ENCODE results near the gene PDE7B. TPM values are rescaled to one million over a fixed set of nuclear protein-coding genes. Genes with fewer than 3 reads are reported as not detected.

The PDE7B gene
- polyA plus RNA-seq, 1 of the 3 experiments (the other 2 are of a cell fraction), result 1.9 TPM

GRCh38 chr6:135987226-135987625, 135.7 kb downstream of the PDE7B start (continued):
- no peak for TF ChIP-seq FOSL2 (IDR thresholded peaks at IDR 0.05; ENCODE audit: borderline replicate concordance, low read depth)
- no peak for TF ChIP-seq IRF3 (IDR thresholded peaks at IDR 0.05; ENCODE audit: low read depth, low read length)
- TF ChIP-seq ELF1 (IDR thresholded peaks at IDR 0.05), result no peak
- no peak for TF ChIP-seq RAD21 (IDR thresholded peaks at IDR 0.05; ENCODE audit: low read length)
- TF ChIP-seq TCF12 (IDR thresholded peaks at IDR 0.05), result no peak
- TF ChIP-seq RCOR1 (IDR thresholded peaks at IDR 0.05; ENCODE audit: low read length), result no peak

GRCh38 chr6:135990439-135990838, 138.9 kb downstream of the PDE7B start:
- WGBS (ENCODE audit: low lambda C conversion rate), result 86% methylated on average over 4 of the region's 4 CpGs
- no peak overlapping the region for H3K9ac ChIP-seq
- no peak overlapping the region for H3K27ac ChIP-seq (ENCODE audit: low read depth in 2 of 2, low read length in 1 of 2)
- H3K79me2 ChIP-seq (ENCODE audit: insufficient read depth), result no peaks in the 10 kb centered on the region; the same call in 1 of the 2 replicates
- H3K27me3 ChIP-seq (ENCODE audit: insufficient read depth), result no peaks in the 10 kb centered on the region
- H3K9me3 ChIP-seq, result no peaks in the 10 kb centered on the region
- no peak overlapping the region for H3K4me3 ChIP-seq (ENCODE audit: low read depth in 2 of 2, low read length in 1 of 2)
- no peaks in the 10 kb centered on the region for H3K9me2 ChIP-seq
- H3K4me2 ChIP-seq, result no peak overlapping the region
- no peak for DNase-seq
- POLR2A ChIA-PET, result no interaction called here
- H3K36me3 ChIP-seq (replicated peaks in 1 of 2; ENCODE audit: control insufficient read depth in 1 of 2, insufficient read depth in 2 of 2, low read length in 1 of 2), result no peaks in the 10 kb centered on the region
- H3F3A ChIP-seq (replicated peaks; ENCODE audit: insufficient read depth), result peaks cover 10% of the 10 kb centered on the region
- CTCF ChIA-PET, result no interaction called here
- H3K4me1 ChIP-seq (ENCODE audit: control insufficient read depth in 1 of 2, insufficient read depth in 2 of 2, low read depth in 1 of 2, low read length in 1 of 2), result peaks cover 0 to 9% of the 10 kb centered on the region in 2 experiments; a peak in 2 of 4 replicates
- no peak overlapping the region for H2AFZ ChIP-seq (ENCODE audit: low read depth)
- H4K20me1 ChIP-seq (ENCODE audit: insufficient read depth), result no peaks in the 10 kb centered on the region
- TF ChIP-seq FOSL2 (IDR thresholded peaks at IDR 0.05; ENCODE audit: borderline replicate concordance, low read depth) (no peak), GATA2 (CRISPR knock-in tag; IDR thresholded peaks at IDR 0.05) (no peak), RCOR1 (IDR thresholded peaks at IDR 0.05; ENCODE audit: low read length) (no peak), PBX3 (IDR thresholded peaks at IDR 0.05) (no peak), ZBTB33 (IDR thresholded peaks at IDR 0.05; ENCODE audit: borderline replicate concordance, low read depth) (no peak), ELF1 (IDR thresholded peaks at IDR 0.05) (no peak), POLR2AphosphoS5 (IDR thresholded peaks at IDR 0.05; ENCODE audit: low read depth, low read length) (no peak), RXRA (IDR thresholded peaks at IDR 0.05; ENCODE audit: borderline replicate concordance, low read depth) (no peak), GABPA (IDR thresholded peaks at IDR 0.05; ENCODE audit: low read depth) (no peak), TEAD4 (IDR thresholded peaks at IDR 0.05; ENCODE audit: borderline replicate concordance, insufficient read depth) (no peak), CHD2 (IDR thresholded peaks at IDR 0.05; ENCODE audit: low read length, partially characterized antibody) (no peak), USF2 (IDR thresholded peaks at IDR 0.05; ENCODE audit: borderline replicate concordance, low read depth, low read length) (no peak), FOXJ3 (CRISPR knock-in tag; IDR thresholded peaks at IDR 0.05) (no peak), MEF2A (IDR thresholded peaks at IDR 0.05; ENCODE audit: borderline replicate concordance, low read depth) (no peak), SMC3 (IDR thresholded peaks at IDR 0.05; ENCODE audit: low read depth, low read length) (no peak), NFIC (IDR thresholded peaks at IDR 0.05; ENCODE audit: borderline replicate concordance) (no peak), RFX5 (IDR thresholded peaks at IDR 0.05; ENCODE audit: low read length) (no peak), CTCF (IDR thresholded peaks at IDR 0.05) (no peak)
- TF ChIP-seq, protein P1, sequence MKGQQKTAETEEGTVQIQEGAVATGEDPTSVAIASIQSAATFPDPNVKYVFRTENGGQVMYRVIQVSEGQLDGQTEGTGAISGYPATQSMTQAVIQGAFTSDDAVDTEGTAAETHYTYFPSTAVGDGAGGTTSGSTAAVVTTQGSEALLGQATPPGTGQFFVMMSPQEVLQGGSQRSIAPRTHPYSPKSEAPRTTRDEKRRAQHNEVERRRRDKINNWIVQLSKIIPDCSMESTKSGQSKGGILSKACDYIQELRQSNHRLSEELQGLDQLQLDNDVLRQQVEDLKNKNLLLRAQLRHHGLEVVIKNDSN (IDR thresholded peaks at IDR 0.05; ENCODE audit: borderline replicate concordance, low read depth), result no peak

All from SK-N-SH (cell line).